AG10803 (cell line): ENCODE data around the gene GRIA1.
"Not testable (repeated sequence)": the region's sequence is repeated elsewhere in the genome, so short reads cannot be mapped to it uniquely, and the experiment has no call there.

ENCODE experiments used
- DNase-seq: peaks from one replicate; pipeline ENCODE4 v3.0.0; 2010; ENCODE audit warnings: low read depth
- H3K4me3 ChIP-seq: 2 replicates; pipeline ENCODE4 v1.5.1; 2011; ENCODE audit warnings: mild to moderate bottlenecking, low read length, control low read depth
- TF ChIP-seq, protein P1 (sequence below): conservative IDR thresholded peaks from 2 replicates; pipeline ENCODE4 v1.5.1; 2011; ENCODE audit warnings: mild to moderate bottlenecking, low read length, control low read depth, inconsistent platforms

GRIA1 gene

DNA sequence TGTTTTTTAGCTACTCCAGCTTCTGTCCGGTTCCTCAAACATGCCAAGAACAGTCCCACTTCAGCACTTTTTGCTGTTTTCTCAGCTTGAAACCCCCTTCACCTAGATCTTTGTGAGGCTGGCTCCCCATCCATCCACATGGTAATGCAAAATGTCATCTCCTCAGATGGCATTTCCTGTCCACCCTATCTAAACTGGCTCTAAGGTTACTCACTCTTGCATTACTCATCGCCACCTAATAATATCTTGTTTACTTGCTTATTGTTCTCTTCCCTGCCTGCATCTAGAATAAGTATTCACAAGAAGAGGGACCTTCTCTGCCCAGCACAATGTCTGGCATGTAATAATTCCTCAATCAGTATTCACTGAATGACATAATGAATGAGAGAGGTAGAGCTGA, 328.2 kb downstream of the GRIA1 start:
- DNase-seq: peak; percentile 34
- TF ChIP-seq, protein P1, sequence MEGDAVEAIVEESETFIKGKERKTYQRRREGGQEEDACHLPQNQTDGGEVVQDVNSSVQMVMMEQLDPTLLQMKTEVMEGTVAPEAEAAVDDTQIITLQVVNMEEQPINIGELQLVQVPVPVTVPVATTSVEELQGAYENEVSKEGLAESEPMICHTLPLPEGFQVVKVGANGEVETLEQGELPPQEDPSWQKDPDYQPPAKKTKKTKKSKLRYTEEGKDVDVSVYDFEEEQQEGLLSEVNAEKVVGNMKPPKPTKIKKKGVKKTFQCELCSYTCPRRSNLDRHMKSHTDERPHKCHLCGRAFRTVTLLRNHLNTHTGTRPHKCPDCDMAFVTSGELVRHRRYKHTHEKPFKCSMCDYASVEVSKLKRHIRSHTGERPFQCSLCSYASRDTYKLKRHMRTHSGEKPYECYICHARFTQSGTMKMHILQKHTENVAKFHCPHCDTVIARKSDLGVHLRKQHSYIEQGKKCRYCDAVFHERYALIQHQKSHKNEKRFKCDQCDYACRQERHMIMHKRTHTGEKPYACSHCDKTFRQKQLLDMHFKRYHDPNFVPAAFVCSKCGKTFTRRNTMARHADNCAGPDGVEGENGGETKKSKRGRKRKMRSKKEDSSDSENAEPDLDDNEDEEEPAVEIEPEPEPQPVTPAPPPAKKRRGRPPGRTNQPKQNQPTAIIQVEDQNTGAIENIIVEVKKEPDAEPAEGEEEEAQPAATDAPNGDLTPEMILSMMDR: no peak
- H3K4me3 ChIP-seq: no peak overlapping the region

DNA sequence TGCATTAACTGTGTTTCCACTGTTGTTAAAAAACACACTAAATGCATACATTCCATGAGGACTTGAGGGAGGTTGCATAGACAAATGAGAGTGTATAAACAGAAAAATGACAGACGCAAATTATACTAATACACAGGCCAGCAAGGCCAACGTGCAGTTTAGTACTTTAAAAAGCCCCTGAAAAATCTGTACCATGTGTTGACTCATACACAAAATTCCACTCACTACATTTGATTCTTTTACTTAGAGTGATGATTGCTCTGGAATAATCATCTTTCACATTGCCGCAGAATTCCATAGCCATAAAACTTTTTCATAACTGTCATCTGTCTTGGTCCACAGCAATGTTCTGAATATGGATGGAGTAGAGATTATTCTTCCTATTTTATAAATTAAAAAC, 332.6 kb downstream of the GRIA1 start:
- TF ChIP-seq, protein P1: no peak
- no peak overlapping the region for H3K4me3 ChIP-seq
- no peak for DNase-seq

DNA sequence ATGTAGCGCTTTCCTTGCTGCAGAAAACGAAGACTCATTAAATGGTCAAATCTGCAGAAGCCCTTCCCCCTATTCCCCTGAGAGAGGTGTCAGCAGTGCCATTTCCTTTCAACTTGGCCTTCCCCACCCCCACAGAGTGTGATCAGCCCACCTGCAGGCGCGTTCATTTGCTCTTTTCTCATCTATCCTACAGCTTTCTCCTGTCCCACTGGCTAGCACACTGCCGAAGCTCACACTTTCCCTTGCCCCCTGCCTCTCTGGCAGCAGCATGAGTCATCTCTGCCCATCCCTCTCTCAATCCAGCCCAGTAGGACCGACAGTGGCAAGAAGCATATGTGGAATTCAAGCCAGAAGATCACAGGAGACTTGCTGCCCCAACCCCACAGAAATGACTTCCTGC, 334.4 kb downstream of the GRIA1 start:
- no peak for DNase-seq
- TF ChIP-seq, protein P1: no peak
- no peak overlapping the region for H3K4me3 ChIP-seq

DNA sequence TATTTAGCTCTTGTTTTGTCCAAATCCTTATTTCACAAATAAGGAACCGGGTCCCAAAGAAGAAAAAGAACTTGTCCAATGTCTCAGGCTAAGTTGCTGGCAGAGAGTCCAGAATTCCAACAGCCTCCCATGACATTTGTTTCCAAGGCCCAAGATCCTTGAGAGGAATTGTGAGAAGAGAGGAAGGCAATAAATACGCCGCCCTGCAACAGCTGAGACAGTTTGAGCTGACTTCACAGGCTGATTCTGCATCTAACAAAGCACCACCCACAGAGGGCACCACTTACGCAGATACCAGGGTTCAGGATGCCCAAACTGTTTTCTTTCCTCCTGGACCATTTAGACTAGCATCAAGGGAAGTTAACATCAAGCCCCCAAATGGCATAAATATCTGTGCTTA, 336.9 kb downstream of the GRIA1 start:
- no peak overlapping the region for H3K4me3 ChIP-seq
- TF ChIP-seq, protein P1: peak; percentile 47
- peak; percentile 57 for DNase-seq

DNA sequence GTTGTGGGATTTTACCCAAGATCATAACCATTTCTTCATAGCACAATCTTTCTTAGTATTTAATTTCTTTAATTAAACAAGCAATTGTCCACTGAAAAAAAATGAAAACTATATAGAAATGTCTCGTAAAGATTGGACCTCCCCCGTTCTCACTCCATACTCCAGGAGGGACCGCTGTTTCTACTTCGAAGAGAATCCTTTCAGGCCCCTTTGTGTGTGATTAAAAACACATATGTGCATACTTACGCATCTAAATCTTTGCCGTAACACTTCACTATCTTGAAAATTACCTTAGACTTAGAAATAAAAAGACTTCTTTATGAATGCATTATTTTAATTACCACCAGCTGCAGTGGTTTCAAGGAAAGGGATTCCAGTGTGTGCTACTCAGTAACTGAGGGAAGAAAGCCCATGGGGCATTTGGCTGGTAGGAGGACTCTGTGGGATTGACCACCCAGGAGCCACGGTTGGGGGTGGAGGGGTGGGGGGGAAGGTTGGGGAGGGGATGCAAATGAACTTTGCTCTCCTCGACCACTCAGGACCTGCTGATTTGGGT, 339.1 kb downstream of the GRIA1 start:
- DNase-seq: peak; percentile 44
- TF ChIP-seq, protein P1: no peak
- no peak overlapping the region for H3K4me3 ChIP-seq

DNA sequence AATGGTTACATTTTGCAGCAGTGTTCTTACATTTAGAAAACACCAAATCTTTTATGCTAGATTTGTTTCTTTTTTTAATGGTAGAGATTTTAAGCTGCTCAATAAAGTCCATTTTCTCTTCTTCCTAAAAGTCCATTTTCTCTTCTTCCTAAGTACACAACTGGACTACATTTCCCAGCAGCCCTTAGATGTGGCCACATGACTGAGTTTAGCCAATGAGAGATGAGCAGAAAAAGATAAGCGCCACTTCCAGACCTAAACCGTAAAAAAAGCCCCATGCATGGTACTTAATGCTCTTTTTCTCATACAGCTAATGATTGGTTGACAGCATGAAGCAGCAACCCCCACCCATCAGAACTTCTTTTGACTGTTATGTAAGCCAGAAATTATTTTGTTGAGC, 341.5 kb downstream of the GRIA1 start:
- no peak overlapping the region for H3K4me3 ChIP-seq
- DNase-seq: peak; percentile 28
- TF ChIP-seq, protein P1: no peak

DNA sequence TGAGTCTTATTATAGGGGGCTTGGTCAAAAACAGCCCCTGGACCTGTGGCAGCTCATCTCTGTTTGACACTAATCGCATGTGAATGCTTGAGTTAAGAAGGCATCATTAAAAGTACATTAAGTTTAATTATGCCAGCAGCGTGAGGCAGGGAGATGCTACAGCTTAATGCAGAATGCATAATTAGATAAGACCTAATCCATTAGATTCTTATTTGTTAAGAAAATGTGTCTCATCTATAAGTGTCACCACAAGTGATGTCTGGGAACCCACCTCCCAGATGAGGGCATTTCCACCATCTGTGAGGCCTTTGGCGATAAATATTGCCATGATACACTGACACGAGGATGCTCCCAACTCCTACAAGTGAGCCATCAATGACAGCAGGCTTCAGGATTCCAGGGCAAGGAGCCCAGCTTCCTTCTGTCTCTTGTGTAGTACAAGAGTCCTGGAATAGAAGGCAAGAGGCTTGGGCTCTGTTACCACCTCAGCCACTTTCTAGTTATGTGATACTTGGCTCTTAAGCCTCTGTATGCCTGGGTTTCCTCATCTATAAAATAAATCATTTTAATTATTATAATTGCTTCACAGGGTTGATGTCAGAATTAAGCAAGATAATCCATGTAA, 345.5 kb downstream of the GRIA1 start:
- H3K4me3 ChIP-seq: no peak overlapping the region
- DNase-seq: peak; percentile 58
- TF ChIP-seq, protein P1: no peak

DNA sequence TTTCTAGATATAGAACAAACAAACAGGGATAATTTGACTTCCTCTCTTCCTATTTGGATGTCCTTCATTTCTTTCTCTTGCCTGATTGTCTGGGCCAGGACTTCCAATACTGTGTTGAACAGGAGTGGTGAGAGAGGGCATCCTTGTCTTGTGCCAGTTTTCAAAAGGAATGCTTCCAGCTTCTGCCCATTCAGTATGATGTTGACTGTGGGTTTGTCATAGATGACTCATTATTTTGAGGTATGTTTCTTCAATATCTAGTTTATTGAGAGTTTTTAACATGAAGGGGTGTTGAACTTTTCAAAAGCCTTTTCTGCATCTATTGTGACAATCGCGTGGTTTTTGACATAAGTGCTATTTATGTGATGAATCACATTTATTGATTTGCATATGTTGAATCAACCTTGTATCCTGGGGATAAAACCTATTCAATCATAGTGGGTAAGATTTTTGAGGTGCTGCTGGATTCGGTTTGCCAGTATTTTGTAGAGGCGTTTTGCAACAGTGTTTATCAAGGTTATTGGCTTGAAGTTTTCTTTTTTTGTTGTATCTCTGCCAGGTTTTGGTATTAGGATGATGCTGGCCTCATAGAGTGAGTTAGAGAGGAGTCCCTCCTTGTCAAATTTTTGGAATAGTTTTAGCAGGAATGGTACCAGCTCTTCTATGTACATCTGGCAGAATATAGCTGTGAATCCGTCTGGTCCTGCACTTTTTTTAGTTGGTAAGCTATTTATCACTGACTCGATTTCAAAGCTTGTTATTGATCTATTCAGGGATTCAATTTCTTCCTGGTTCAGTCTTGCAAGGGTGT, 359.0 kb downstream of the GRIA1 start:
- DNase-seq: peak; percentile 33
- not testable (repeated sequence) for H3K4me3 ChIP-seq
